PFSK-1 (cell line): ENCODE results near the gene ACTR2.

Experiments
- POLR2AphosphoS5 ChIP-seq: IDR thresholded peaks from 2 replicates; pipeline ENCODE4 v1.6.1; 2012; ENCODE audit warnings: low read depth, mild to moderate bottlenecking, control low read depth, low read length, moderate library complexity
- TF ChIP-seq, protein P1 (sequence below), 2 experiments: IDR thresholded peaks; 2 replicates each; pipeline versions ENCODE4 v1.6.1 to v1.8.0; 2011 to 2012; ENCODE audit warnings: low read depth in 2 of 2, low read length in 2 of 2, control low read depth in 1 of 2, inconsistent platforms in 1 of 2, mild to moderate bottlenecking in 1 of 2, moderate library complexity in 1 of 2; ENCODE audit not compliant: insufficient read depth in 1 of 2

DNA sequence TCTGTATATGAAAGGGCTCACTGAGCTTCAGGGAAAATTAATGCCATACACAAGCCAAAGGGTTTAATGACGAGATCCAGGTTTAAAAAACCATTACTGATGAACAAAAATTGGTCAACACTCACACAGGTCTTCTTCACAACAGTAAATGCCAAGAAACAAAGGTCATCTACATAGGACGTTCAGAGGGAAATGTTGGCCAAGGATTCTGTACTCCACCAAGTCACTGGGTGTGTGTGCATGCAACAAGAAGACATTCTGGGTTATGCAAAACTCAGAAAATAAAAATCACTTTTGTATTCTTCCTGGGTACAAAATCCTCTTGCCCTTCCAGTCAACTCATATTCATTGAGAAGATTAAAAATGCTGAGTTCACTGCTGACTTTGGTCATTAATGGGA, 78.3 kb downstream of the ACTR2 start:
- TF ChIP-seq POLR2AphosphoS5 = no peak
- TF ChIP-seq, protein P1, sequence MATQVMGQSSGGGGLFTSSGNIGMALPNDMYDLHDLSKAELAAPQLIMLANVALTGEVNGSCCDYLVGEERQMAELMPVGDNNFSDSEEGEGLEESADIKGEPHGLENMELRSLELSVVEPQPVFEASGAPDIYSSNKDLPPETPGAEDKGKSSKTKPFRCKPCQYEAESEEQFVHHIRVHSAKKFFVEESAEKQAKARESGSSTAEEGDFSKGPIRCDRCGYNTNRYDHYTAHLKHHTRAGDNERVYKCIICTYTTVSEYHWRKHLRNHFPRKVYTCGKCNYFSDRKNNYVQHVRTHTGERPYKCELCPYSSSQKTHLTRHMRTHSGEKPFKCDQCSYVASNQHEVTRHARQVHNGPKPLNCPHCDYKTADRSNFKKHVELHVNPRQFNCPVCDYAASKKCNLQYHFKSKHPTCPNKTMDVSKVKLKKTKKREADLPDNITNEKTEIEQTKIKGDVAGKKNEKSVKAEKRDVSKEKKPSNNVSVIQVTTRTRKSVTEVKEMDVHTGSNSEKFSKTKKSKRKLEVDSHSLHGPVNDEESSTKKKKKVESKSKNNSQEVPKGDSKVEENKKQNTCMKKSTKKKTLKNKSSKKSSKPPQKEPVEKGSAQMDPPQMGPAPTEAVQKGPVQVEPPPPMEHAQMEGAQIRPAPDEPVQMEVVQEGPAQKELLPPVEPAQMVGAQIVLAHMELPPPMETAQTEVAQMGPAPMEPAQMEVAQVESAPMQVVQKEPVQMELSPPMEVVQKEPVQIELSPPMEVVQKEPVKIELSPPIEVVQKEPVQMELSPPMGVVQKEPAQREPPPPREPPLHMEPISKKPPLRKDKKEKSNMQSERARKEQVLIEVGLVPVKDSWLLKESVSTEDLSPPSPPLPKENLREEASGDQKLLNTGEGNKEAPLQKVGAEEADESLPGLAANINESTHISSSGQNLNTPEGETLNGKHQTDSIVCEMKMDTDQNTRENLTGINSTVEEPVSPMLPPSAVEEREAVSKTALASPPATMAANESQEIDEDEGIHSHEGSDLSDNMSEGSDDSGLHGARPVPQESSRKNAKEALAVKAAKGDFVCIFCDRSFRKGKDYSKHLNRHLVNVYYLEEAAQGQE (IDR thresholded peaks at IDR 0.05; ENCODE audit: insufficient read depth in 1 of 2, low read depth in 2 of 2, low read length in 2 of 2) = no peak
